Measurements from ENCODE around the gene FKBP5. TPM values are rescaled to one million over a fixed set of nuclear protein-coding genes. Genes with fewer than 3 reads are reported as not detected.

The FKBP5 gene
- total RNA-seq, 1 experiment from 2014 or later, result 33.9 TPM

DNA sequence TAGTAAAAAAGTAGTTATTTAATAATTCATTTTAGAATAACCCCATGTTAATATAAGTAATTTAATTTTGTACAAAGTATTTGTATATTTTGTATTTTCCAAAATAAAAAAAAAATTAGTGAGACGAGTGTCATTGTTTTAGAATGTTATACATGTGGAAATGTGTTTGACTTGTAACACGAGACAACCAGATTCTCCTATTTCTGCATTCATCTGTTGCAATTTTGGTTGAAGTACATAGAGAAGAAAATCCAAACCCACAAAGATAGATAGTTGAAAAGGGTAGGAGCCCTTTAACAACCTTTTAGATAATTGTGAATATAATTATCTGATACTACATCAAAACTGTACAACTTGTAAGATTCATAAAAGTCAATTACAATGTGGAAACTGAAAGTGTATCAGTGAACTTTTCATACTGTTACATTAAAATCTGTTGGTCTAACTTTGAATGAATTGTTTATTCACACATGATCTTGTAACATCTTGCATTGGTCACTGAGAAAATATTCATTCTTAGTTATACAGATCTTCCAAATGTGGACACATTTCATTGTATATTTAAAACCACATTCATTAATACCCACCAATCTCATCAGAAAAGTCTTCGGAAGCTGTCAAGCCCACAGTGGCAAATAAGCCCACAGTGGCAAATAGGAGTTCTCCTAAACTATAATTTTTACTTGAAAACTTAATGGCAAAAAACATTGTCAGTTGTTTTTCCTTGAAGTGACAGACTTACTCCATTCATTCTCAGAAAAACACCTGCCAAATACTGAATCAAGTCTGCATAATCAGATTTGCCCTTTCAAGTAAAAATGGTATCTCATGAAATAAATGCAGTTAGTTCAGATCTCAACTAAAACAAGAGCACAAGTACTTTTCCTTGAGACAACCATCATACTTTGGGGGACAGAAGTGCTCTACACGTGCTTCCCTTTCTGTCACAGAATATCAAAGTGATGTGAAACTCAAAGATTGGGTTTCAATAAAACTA is 52.8 kb downstream of the FKBP5 start:
- Mint-ChIP-seq H3K27ac (no peak overlapping the region), H3K36me3 (ENCODE audit: insufficient read depth in 1 of 3, low read depth in 3 of 3) (peaks cover 2 to 27% (median 25%) of the 10 kb centered on the region in 3 experiments; a peak in 5 of 7 replicates), H3K4me3 (no peak overlapping the region), H3K9me3 (no peaks in the 10 kb centered on the region), H3K27me3 (ENCODE audit: low read depth) (no peaks in the 10 kb centered on the region), H3K4me1 (peaks cover 10% of the 10 kb centered on the region in 2 experiments; a peak in 3 of 4 replicates)
- no peak overlapping the region for H2AK5ac ChIP-seq (ENCODE audit: insufficient read length, low read length)
- no peaks in the 10 kb centered on the region for H3K9me3 ChIP-seq (ENCODE audit: control insufficient read depth, low read depth, low read length)
- no peak overlapping the region for H3K23ac ChIP-seq (ENCODE audit: insufficient read length, low read depth, low read length)
- H3K4me2 ChIP-seq (ENCODE audit: insufficient read depth, insufficient read length, low read length), result no peak overlapping the region
- H3K9ac ChIP-seq (ENCODE audit: extremely low read depth, insufficient read length, low read length), result no peak overlapping the region
- no peaks in the 10 kb centered on the region for H4K20me1 ChIP-seq (ENCODE audit: control insufficient read depth, insufficient read depth, insufficient read length)
- no peak overlapping the region for H4K91ac ChIP-seq (ENCODE audit: insufficient read length, low read depth, low read length)
- H3K4me1 ChIP-seq (ENCODE audit: insufficient read depth, low read length), result no peaks in the 10 kb centered on the region
- no peak overlapping the region for H3K56ac ChIP-seq (ENCODE audit: insufficient read length, low read depth, low read length)
- no peak overlapping the region for H3K14ac ChIP-seq (ENCODE audit: insufficient read depth, low read length)
- H2BK5ac ChIP-seq (ENCODE audit: insufficient read length, low read length), result no peak overlapping the region
- TF ChIP-seq, protein P1, sequence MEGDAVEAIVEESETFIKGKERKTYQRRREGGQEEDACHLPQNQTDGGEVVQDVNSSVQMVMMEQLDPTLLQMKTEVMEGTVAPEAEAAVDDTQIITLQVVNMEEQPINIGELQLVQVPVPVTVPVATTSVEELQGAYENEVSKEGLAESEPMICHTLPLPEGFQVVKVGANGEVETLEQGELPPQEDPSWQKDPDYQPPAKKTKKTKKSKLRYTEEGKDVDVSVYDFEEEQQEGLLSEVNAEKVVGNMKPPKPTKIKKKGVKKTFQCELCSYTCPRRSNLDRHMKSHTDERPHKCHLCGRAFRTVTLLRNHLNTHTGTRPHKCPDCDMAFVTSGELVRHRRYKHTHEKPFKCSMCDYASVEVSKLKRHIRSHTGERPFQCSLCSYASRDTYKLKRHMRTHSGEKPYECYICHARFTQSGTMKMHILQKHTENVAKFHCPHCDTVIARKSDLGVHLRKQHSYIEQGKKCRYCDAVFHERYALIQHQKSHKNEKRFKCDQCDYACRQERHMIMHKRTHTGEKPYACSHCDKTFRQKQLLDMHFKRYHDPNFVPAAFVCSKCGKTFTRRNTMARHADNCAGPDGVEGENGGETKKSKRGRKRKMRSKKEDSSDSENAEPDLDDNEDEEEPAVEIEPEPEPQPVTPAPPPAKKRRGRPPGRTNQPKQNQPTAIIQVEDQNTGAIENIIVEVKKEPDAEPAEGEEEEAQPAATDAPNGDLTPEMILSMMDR (conservative IDR thresholded peaks at IDR 0.05), result no peak
- H2BK120ac ChIP-seq (ENCODE audit: low read depth, low read length, poor library complexity, severe bottlenecking), result no peak overlapping the region
- DNase-seq, result no peak
- no peaks in the 10 kb centered on the region for H3K79me1 ChIP-seq (ENCODE audit: insufficient read depth, low read depth, low read length, poor library complexity, severe bottlenecking)
- H2BK20ac ChIP-seq (ENCODE audit: low read depth, low read length, poor library complexity, severe bottlenecking), result no peak overlapping the region
- no peak overlapping the region for H3K18ac ChIP-seq (ENCODE audit: insufficient read length, low read depth, low read length)
- H3K4ac ChIP-seq (ENCODE audit: low read depth, low read length), result no peak overlapping the region
- no peaks in the 10 kb centered on the region for H3K27me3 ChIP-seq (ENCODE audit: insufficient read depth, low read length)
- no peak overlapping the region for H3K27ac ChIP-seq (ENCODE audit: insufficient read length, low read depth, low read length)
- no peak overlapping the region for H2AFZ ChIP-seq (ENCODE audit: low read length)
- no peak overlapping the region for H3T11ph ChIP-seq (ENCODE audit: low read length)
- H3K23me2 ChIP-seq (ENCODE audit: insufficient read length, low read depth, low read length, poor library complexity, severe bottlenecking), result no peaks in the 10 kb centered on the region
- no peaks in the 10 kb centered on the region for H3K79me2 ChIP-seq (ENCODE audit: insufficient read depth, low read length)
- H2BK12ac ChIP-seq (ENCODE audit: insufficient read length, low read depth, low read length), result no peak overlapping the region
- H4K8ac ChIP-seq (replicated peaks; ENCODE audit: insufficient read length, low read depth, low read length), result no peak overlapping the region
- H2BK15ac ChIP-seq (ENCODE audit: low read depth, low read length), result no peak overlapping the region
- no peak overlapping the region for H4K5ac ChIP-seq (ENCODE audit: insufficient read length, low read depth, low read length)
- no CpG with 5 or more reads among the region's 4 CpGs for WGBS (ENCODE audit: extremely low coverage, insufficient read length, low lambda C conversion rate)
